Endothelial cell (in vitro differentiated cells): ENCODE measurements around the gene TPM3. TPM values are rescaled to one million over a fixed set of nuclear protein-coding genes. Genes with fewer than 3 reads are reported as not detected.
"Not testable (repeated sequence)": the region's sequence is repeated elsewhere in the genome, so short reads cannot be mapped to it uniquely, and the experiment has no call there.

Experiments used
- DNase-seq: peaks from one replicate; pipeline ENCODE4 v3.0.0; 2021; ENCODE audit warnings: low spot score
- H3K27ac Mint-ChIP-seq: one replicate; pipeline ENCODE4 v1.8.0; 2021; ENCODE audit warnings: mixed read lengths, inconsistent platforms; ENCODE audit not compliant: unreplicated experiment
- H3K27me3 Mint-ChIP-seq: one replicate; pipeline ENCODE4 v1.8.0; 2021; ENCODE audit warnings: mild to moderate bottlenecking, moderate library complexity, mixed read lengths, inconsistent platforms; ENCODE audit not compliant: unreplicated experiment
- H3K36me3 Mint-ChIP-seq: one replicate; pipeline ENCODE4 v1.8.0; 2021; ENCODE audit warnings: mild to moderate bottlenecking, low read depth, mixed read lengths, inconsistent platforms; ENCODE audit not compliant: unreplicated experiment
- H3K4me1 Mint-ChIP-seq: one replicate; pipeline ENCODE4 v1.8.0; 2021; ENCODE audit warnings: mild to moderate bottlenecking, mixed read lengths, inconsistent platforms; ENCODE audit not compliant: unreplicated experiment
- H3K4me3 Mint-ChIP-seq: one replicate; pipeline ENCODE4 v1.8.0; 2021; ENCODE audit warnings: mild to moderate bottlenecking, mixed read lengths, inconsistent platforms; ENCODE audit not compliant: unreplicated experiment
- H3K9me3 Mint-ChIP-seq: one replicate; pipeline ENCODE4 v1.8.0; 2021; ENCODE audit warnings: mixed read lengths, inconsistent platforms; ENCODE audit not compliant: unreplicated experiment
- total RNA-seq: library from RNA; stranded (reverse); fragmentation: NEBNext Ultra II Directional; extraction: Animal tissue kit (Norgen Biotek cat#: 25700); gene quantifications from one replicate; pipeline ENCODE4 v1.2.1, GENCODE V29; 2021; ENCODE audit not compliant: unreplicated experiment
- TF ChIP-seq, protein P1 (sequence below): fragments of 200-600 bp; sonication (generic); IDR thresholded peaks from one replicate; pipeline ENCODE4 v1.5.0; 2021; ENCODE audit warnings: antibody characterized with exemption; ENCODE audit not compliant: unreplicated experiment

TPM3 gene
- total RNA-seq, 1 donor from 2014 or later = 689 TPM

GRCh38 chr1:154141240-154141639, 50.7 kb downstream of the TPM3 start:
- no peak for DNase-seq
- no peak overlapping the region for H3K27ac Mint-ChIP-seq
- TF ChIP-seq, protein P1, sequence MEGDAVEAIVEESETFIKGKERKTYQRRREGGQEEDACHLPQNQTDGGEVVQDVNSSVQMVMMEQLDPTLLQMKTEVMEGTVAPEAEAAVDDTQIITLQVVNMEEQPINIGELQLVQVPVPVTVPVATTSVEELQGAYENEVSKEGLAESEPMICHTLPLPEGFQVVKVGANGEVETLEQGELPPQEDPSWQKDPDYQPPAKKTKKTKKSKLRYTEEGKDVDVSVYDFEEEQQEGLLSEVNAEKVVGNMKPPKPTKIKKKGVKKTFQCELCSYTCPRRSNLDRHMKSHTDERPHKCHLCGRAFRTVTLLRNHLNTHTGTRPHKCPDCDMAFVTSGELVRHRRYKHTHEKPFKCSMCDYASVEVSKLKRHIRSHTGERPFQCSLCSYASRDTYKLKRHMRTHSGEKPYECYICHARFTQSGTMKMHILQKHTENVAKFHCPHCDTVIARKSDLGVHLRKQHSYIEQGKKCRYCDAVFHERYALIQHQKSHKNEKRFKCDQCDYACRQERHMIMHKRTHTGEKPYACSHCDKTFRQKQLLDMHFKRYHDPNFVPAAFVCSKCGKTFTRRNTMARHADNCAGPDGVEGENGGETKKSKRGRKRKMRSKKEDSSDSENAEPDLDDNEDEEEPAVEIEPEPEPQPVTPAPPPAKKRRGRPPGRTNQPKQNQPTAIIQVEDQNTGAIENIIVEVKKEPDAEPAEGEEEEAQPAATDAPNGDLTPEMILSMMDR = no peak
- no peaks in the 10 kb centered on the region for H3K4me1 Mint-ChIP-seq
- no peaks in the 10 kb centered on the region for H3K9me3 Mint-ChIP-seq
- no peak overlapping the region for H3K4me3 Mint-ChIP-seq
- no peaks in the 10 kb centered on the region for H3K36me3 Mint-ChIP-seq
- H3K27me3 Mint-ChIP-seq = no peaks in the 10 kb centered on the region

- no peaks in the 10 kb centered on the region for H3K27me3 Mint-ChIP-seq
- no peak overlapping the region for H3K27ac Mint-ChIP-seq
- H3K4me3 Mint-ChIP-seq = no peak overlapping the region
- no peak for DNase-seq
- no peaks in the 10 kb centered on the region for H3K36me3 Mint-ChIP-seq
- TF ChIP-seq, protein P1 = no peak
- no peaks in the 10 kb centered on the region for H3K9me3 Mint-ChIP-seq
- H3K4me1 Mint-ChIP-seq = no peaks in the 10 kb centered on the region
Observed at GRCh38 chr1:154137888-154138287, 54.0 kb downstream of the TPM3 start.

DNA sequence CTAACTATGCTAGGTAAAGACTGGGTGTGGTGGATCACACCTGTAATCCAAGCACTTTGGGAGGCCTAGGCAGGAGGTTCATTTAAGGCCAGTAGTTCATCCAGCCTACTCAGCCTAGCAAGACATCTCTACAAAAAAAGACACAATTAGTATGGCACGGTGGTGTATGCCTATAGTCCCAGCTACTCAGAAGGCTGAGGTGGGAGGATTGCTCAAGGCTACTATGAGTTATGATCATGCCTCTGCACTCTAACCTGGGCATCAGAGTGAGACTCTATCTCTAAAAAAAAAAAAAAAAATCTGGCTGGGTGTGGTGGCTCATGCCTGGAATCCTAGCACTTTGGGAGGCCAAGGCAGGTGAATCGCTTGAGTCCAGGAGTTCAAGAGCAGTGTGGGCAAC, 58.6 kb downstream of the TPM3 start:
- H3K36me3 Mint-ChIP-seq = no peaks in the 10 kb centered on the region
- TF ChIP-seq, protein P1 = no peak

DNA sequence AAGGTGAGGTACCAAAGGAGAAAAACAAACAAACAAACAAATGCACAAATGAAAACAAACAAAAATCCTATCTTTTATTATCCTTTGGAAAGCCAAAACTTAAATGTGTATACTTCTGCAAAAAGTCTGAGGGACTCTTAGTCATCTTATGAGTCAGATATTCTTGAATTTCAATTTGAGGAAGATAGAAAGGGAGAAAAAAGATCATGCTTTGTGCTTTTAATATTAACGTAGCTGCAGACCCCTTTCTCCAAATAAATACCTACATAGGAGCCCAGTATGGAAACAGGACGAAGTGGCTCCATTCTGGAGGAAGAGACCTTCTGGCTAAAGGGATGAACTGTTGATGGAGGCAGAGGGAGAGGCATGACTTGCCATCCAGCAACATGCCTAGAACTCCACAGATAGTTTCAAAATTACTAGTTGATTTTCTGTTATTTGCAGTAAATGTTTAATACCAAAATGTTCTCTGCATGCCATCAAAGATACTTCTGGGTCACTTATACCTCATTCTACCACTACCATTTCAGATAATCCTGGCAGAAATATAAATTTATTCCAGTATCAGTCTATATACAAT, 62.4 kb downstream of the TPM3 start:
- Mint-ChIP-seq H3K27ac (no peak overlapping the region), H3K9me3 (no peaks in the 10 kb centered on the region), H3K27me3 (no peaks in the 10 kb centered on the region), H3K36me3 (no peaks in the 10 kb centered on the region), H3K4me3 (no peak overlapping the region), H3K4me1 (no peaks in the 10 kb centered on the region)
- TF ChIP-seq, protein P1 = no peak
- no peak for DNase-seq

More for the DNA sequence above, 58.6 kb downstream of the TPM3 start:
- no peaks in the 10 kb centered on the region for H3K4me1 Mint-ChIP-seq
- H3K27me3 Mint-ChIP-seq = no peaks in the 10 kb centered on the region
- H3K27ac Mint-ChIP-seq = no peak overlapping the region
- H3K9me3 Mint-ChIP-seq = no peaks in the 10 kb centered on the region
- no peak overlapping the region for H3K4me3 Mint-ChIP-seq
- no peak for DNase-seq

DNA sequence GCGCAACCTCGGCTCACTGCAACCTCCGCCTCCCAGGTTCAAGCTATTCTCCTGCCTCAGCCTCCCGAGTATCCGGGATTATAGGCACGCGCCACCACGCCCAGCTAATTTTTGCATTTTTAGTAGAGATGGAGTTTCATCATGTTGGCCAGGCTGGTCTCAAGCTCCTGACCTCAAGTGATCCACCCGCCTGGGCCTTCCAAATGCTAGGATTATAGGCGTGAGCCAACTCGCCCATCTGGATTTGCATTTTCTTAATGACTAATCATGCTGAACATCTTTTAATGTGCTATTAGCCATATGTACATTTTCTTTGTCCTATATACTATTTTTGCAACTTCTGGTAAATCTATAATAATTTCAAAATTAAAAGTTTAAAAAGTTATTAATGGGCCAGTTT, 68.7 kb downstream of the TPM3 start:
- not testable (repeated sequence) for H3K36me3 Mint-ChIP-seq, DNase-seq, H3K27ac Mint-ChIP-seq, H3K27me3 Mint-ChIP-seq, H3K4me1 Mint-ChIP-seq, H3K9me3 Mint-ChIP-seq, H3K4me3 Mint-ChIP-seq
